ENCODE data around the gene WDR37. TPM values are rescaled to one million over a fixed set of nuclear protein-coding genes. Genes with fewer than 3 reads are reported as not detected.

The WDR37 gene
- polyA plus RNA-seq, 2 of the 4 experiments (the other 2 are of a cell fraction): 5.9 to 7.1 TPM

DNA sequence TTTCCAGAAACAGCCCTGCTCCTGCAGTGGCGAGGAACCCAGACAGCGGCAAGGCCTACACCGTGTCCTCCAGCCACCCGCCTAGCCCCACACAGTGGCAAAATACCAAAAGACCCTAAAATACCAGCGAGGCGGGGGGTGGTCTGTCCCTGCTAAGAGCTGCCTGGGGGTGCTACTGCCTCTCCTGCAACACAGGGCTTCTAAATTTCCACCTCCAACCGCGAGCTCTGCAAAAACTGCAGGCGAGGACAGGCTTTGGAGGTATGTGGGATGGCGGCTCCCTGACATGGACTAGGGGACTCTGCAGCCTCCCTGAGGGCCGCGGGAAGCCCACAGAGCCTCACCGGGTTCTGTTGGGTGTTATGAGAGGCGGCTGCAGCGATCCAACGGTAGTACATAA lies 122.3 kb downstream of the WDR37 start (continued):
- no peak for TF ChIP-seq ZFP36 (IDR thresholded peaks at IDR 0.05; ENCODE audit: borderline replicate concordance, partially characterized antibody)
- no peak for TF ChIP-seq ZSCAN20 (CRISPR knock-in tag; IDR thresholded peaks at IDR 0.05)

DNA sequence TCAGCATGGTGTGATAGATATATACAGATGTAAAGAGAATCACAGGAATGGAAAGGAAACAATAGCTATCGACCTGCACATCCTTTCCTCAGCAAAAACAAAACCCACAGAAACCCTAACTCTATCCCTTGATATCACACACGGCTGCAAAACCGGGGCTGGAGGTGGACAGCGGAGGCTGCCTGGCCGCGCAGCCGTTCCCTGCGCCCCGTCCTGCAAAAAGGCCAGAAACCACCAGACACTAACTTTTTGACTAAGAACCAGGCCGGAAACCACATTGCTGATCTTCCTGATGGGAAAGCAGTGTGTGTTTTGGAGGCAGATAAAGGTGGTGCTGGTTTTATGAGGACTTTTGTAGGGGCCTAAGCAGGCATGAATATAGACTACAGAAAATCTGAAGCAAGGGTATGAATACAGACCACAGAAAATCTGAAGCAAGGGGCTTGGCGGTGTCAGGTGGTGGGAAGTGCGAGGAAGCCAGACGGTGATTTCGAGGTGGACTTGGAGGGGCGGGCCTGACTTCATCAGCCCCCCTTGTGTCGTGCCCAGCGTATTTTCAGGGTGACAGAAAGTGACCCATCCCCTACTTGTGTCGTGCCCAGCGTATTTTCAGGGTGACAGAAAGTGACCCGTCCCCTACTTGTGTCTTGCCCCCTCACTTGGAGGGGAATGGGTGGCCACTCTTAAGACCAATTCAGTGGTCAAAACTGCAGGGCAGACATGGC lies 123.3 kb downstream of the WDR37 start:
- CTCF ChIA-PET: no interaction called here
- FAIRE-seq (no peak), ATAC-seq (no peak), DNase-seq (ENCODE audit: low read depth in 1 of 2, low spot score in 1 of 2) (no peak)
- WGBS (ENCODE audit: missing lambda C conversion rate): 71% methylated on average over 20 of the region's 20 CpGs
- Histone ChIP-seq H3K27ac (no peak overlapping the region), H3K4me3 (no peak overlapping the region), H3K4me1 (no peaks in the 10 kb centered on the region), H3K4me2 (no peak overlapping the region), H3K9me3 (no peaks in the 10 kb centered on the region)
- TF ChIP-seq EP300 (IDR thresholded peaks at IDR 0.05) (no peak), KDM5A (IDR thresholded peaks at IDR 0.05) (no peak)
- POLR2A ChIA-PET: no interaction called here

DNA sequence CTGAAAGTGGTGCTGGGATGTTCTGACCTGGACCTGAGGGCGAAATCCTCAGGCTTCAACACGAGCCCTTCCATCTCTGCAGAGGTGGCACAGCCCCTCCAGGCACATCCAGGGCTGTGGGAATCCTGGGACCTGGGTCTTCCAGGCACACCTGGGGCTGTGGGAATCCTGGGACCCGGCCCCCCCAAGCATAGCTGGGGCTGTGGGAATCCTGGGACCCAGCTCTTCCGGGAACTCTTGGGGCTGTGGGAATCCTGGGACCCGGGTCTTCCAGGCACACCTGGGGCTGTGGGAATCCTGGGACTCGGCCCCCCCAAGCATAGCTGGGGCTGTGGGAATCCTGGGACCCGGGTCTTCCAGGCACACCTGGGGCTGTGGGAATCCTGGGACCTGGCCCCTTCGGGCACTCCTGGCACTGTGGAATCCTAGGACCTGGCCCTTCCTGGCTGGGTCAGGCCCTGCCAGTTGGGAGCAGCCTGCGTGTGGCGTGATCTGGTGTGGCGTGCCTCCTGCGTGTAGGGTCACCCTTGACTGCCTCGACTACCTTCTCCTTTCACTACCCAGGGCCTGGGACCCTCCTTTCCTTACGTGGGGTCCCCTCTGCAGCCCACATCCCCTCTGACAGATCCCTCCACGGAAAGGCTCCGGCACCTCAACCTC lies 124.0 kb downstream of the WDR37 start:
- no peak for DNase-seq (ENCODE audit: low read depth in 1 of 2, low spot score in 1 of 2)
- TF ChIP-seq MAFK (IDR thresholded peaks at IDR 0.05; ENCODE audit: partially characterized antibody): no peak
- TF ChIP-seq ELK1 (IDR thresholded peaks at IDR 0.05; ENCODE audit: low read depth, low read length): no peak
- TF ChIP-seq KDM5A (IDR thresholded peaks at IDR 0.05): no peak
- no peak for TF ChIP-seq BCL3 (IDR thresholded peaks at IDR 0.05)
- no peak for TF ChIP-seq JUNB (IDR thresholded peaks at IDR 0.05)
- no peak for TF ChIP-seq ATOH8 (CRISPR knock-in tag; IDR thresholded peaks at IDR 0.05; ENCODE audit: low read depth)
- TF ChIP-seq RCOR1 (IDR thresholded peaks at IDR 0.05; ENCODE audit: low read depth, low read length): no peak
- TF ChIP-seq, protein P1, sequence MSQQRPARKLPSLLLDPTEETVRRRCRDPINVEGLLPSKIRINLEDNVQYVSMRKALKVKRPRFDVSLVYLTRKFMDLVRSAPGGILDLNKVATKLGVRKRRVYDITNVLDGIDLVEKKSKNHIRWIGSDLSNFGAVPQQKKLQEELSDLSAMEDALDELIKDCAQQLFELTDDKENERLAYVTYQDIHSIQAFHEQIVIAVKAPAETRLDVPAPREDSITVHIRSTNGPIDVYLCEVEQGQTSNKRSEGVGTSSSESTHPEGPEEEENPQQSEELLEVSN (IDR thresholded peaks at IDR 0.05; ENCODE audit: borderline replicate concordance, low read depth): no peak
- TF ChIP-seq TFCP2L1 (CRISPR knock-in tag; IDR thresholded peaks at IDR 0.05): no peak
- no peak for TF ChIP-seq PBX3 (IDR thresholded peaks at IDR 0.05)
- TF ChIP-seq REST (IDR thresholded peaks at IDR 0.05): no peak
- TF ChIP-seq EHMT2 (IDR thresholded peaks at IDR 0.05; ENCODE audit: low read depth): no peak
- no peak for TF ChIP-seq SREBF2 (IDR thresholded peaks at IDR 0.05)
- ATAC-seq: no peak
- ChIA-PET POLR2A (no interaction called here), CTCF (no interaction called here)
- Histone ChIP-seq H3K4me2 (no peak overlapping the region), H3K4me1 (no peaks in the 10 kb centered on the region), H3K4me3 (no peak overlapping the region), H3K9me3 (no peaks in the 10 kb centered on the region), H3K27ac (no peak overlapping the region)
- FAIRE-seq: no peak
- 67% methylated on average over 10 of the region's 16 CpGs for WGBS (ENCODE audit: missing lambda C conversion rate)
